Stimulated activated CD8-positive, alpha-beta memory T cell treated with anti-CD3 and anti-CD28 coated beads, Interleukin-12 subunit alpha, Interleukin-12 subunit beta, amount 100 ng/mL, for 24 hours (primary cell): Measurements from ENCODE around the gene ENPP6.

Experiments used
- DNase-seq: peaks from one replicate; pipeline ENCODE4 v3.0.0-alpha.2; 2020; ENCODE audit errors: extremely low read depth

Gene ENPP6

DNA sequence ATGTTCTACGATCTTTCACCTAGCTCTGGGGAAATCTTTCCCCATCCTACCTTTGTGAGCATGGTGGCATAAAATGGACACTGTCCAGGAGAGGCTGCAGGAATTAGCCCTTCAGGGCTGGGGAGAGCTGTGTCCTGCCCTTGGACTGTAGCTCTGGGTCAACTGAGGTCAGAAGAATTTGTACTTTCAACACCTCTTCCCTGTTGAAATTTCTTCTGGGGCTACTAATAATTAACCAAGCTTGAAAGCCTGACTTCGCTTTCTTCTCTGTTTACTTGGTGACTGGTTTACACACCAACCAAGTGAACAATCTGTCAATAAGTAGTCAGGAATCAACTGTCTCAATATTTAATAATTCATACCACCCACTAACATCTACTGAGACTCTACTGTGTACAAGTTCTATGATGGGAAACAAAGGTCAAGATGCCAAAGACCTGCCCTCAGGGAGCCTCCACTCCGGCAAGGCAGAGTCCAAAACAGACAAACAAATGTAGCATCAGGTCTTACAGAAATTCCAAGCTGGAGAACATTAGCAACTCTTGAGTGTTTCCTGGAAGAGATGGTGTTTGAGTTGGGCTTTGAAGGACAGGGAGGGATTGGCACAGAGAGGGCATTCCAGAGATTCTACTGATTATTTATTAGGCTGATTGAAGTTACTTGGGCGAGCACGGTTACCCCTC lies 113.1 kb downstream of the ENPP6 start:
- no peak for DNase-seq

DNA sequence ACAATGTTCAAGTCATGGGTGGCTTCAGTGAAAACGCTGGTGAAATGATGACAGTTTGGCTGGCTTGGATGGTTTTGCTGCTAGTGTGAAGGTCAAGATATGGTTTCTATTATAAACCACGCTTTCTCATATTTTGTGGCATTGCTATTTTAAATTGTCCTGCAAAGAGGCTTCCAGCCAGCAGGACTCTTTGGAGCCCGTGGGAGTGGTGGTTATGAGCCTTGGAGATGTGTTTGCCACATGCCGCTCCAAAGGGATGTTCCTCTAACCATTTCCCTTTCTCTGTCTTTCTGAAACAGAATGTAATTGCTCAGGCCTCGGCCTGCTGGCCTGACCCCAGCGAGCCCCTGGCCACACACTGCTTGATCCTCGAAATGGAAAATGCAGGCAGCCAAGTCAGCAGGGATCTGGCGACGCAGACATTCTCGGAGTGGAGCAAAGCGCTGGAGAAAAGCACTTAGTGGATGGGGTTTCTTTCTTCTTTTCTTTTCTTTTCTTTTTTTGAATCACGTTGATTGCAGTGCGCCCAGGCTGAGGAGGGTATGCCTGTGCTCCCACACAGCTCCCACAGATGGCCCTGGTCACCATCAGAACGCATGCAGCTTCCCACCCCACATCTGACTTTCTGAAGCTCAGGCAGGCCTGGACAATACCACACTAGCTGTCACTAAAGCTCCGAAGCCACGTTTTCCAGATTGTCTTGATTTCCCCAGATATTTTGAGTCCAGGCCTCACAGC lies 114.0 kb downstream of the ENPP6 start:
- DNase-seq: no peak

- no peak for DNase-seq
These were observed 114.7 kb downstream of the ENPP6 start for GRCh38 chr4:184102927-184103326.

- no peak for DNase-seq
These were observed 115.2 kb downstream of the ENPP6 start for GRCh38 chr4:184102488-184102887.

DNA sequence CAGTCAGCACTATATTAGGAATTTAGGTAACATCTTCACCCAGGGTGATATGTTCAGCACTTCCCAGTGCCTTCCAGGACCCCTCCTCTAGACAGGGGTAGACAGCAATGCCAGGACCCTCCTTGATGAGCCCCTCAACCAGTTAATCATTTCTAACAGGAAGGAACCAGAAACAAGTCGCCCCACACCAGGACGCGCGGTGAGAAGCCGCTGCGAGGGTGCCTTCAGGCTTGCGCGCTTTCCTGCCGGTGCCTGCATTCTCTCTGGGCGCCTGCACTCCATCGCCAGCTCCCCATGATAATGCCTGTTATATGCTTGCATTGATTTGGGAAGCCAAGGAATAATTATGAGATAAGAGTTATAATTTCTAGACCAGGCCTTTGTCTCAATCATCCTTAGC lies 116.0 kb downstream of the ENPP6 start:
- DNase-seq: no peak

GRCh38 chr4:184100297-184100885 lies 117.3 kb downstream of the ENPP6 start:
- no peak for DNase-seq

- no peak for DNase-seq
These were observed 118.1 kb downstream of the ENPP6 start for GRCh38 chr4:184099535-184099966.

- no peak for DNase-seq
These were observed 118.7 kb downstream of the ENPP6 start for GRCh38 chr4:184099000-184099399.

- DNase-seq: no peak
These were observed 119.9 kb downstream of the ENPP6 start for GRCh38 chr4:184097815-184098214.

DNA sequence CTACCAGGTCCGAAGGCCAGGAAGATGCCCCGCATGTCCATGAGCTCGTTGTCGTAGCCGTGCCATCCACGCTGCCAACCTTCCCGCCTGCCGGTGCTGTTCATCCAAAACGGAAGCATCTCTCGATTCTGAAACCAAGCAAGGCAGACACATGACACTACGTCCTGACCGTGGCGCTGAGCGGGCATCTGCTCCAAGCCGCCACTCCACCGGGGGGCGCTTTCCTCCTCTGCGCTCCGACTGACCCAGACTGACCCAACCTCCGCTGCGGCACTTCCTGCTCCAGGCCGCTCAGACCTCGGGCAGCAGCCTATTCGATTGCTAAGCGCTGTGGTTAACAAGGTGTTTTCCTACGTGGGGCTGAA lies 120.5 kb downstream of the ENPP6 start:
- no peak for DNase-seq

- DNase-seq: no peak
These were observed 121.0 kb downstream of the ENPP6 start for GRCh38 chr4:184096561-184097240.

DNA sequence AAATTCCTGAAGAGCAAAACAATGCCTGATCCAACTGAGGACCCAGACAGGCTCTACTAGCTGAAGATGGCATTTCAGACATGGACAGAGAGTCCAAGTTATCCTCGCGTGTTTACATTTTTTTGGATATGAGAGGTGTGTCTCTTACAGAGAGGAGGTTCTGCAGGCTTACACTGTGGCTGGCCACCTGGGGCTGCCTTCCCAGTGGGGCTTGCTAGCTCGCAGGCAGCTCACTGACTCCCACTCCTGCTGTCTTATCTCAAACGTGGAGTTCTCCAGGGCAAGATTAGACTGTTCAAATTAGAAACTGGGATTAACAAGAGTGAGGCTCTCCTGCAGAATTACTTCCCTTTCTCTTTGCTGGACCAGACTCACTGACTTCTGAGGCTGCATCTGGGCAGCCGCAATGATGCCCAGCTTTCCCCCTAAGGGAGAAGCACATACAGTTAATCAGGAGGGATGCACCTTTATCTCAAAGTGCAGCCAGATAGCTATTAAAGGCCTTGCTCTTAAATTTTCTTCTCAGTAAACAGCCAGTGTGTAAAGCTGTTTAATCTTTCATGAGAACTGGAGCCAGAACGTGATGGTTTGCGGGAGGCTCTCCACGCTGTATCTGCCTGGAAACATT lies 123.0 kb downstream of the ENPP6 start:
- no peak for DNase-seq

GRCh38 chr4:184091986-184092385 lies 125.7 kb downstream of the ENPP6 start:
- no peak for DNase-seq

GRCh38 chr4:184090571-184090970 lies 127.1 kb downstream of the ENPP6 start:
- DNase-seq: no peak

DNA sequence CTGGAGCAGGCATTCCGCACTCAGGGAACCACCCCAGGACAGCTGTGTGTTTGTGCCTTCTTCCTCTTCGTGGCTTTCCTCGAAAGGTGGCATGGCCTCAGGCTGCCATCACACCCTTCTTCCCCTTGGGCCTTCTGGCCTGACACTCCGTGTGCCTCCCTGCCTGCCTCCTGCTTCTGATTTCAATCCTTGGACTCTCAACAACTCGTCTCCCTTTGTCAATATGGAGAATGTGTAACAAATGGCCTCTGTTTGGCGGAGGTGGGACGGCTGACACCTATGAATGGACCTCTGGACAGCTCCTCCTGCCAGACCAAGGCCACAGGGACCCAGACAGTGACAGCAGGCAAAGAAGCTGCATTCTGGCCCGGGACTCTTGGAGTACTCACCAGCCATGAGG lies 137.0 kb downstream of the ENPP6 start:
- no peak for DNase-seq

DNA sequence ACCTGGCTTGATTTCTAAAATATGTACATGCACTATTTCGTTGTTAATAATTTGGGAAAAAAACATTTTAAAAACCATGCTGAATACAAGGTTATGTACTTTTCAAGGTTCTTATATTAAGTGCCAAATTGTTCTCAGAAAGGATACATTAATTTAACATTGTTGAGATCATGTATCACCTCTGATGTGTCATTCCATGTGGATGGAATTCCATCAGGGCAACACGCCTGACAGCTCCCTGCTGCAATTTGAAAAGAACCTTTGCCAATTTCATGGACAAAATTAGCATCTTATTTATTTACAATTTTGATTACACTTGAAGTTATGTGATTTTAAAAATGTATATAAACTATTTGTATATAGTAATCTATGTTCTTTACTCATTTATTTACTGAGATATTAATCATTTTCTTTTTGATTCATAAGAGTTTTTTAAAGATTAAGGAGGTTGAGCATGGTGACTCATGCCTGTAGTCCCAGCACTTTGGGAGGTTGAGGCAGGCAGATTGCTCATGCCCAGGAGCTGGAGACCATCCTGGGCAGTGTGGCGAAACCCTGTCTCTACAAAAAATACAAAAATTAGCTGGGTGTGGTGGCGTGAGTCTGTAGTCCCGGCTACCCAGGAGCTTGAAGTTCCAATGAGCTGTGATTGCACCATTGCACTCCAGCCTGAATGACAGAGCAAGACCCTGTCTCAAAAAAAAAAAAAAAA lies 142.8 kb downstream of the ENPP6 start:
- no peak for DNase-seq

DNA sequence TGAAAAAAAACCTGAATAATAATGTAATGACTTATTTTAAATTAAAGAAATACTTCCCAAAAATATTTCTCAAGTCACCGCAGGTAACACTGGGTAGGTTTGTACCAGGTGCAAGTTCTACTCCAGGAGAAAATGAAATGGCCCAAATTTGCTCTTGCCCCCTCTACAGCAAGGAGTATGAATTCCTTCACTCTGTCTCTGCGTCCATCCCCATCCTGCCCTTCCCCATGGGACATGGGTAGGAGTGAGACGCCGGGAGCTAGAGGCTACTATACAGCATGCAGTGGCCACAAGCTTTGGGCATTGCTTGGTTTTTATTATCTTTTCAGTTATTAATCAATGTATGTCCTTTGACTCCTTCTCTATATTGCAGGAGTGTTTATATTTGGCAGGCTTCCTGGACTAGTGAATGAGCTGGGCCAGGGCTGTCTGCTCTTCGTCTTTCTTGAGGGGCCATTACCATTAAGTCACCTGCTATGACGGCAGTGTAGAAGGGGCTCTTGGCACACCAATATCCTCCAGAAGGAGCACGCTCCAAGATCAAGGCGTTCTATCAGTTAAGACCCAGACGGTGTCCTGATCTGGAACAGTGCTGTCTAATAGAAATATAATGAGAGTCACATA lies 149.6 kb downstream of the ENPP6 start:
- no peak for DNase-seq

DNA sequence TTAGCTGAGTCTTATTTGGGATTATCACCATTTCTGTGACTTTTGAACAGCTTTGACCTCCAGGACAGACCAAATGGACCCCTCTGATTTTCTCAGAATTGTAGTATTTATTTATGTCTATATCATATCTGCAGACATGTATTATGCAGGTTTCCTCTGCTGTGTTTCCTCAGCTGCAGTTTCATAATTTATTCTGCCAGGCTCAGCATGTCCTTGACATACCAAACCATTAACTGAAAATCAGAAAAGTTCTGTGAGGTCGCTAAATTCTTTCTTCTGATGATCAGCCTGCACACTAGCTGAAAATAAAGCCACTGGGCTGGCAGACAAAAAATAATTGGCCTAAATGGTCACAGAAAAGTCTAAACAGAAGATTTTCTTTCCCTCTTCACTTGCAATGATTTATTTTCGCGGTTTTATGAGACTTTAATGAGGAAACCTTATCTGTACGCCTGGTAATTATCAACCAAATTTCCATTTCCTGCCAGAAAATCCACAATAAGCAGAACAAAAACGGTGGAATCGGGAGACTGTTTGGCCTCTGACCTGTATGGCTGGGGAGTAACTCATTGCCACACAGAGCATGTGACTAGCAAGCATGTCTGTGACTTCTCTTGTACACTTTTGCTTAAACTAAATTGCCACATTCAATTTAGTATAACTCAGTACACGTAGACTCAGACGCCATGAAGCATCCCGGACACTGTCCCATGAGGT lies 150.9 kb downstream of the ENPP6 start:
- DNase-seq: no peak

GRCh38 chr4:184064877-184065276 lies 152.8 kb downstream of the ENPP6 start:
- DNase-seq: no peak

DNA sequence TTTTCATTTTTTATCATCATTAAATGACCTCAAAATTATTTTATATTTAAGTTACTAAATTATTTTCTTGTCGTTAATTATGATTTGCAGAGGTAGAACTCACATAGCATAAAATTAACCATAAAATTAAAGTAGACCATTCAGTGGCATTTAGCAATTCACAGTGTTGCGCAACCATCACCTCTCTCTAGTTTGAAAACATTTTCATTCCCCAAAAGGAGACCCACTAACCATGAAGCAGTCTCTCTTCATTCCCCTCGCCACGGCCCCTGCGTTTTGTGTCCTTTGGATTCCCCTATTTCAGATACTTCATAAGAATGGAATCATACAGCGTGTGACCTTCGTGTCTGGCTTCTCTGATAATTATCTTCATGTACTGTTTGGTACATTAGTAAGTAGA lies 154.9 kb downstream of the ENPP6 start:
- no peak for DNase-seq
